GM21390 (cell line): ENCODE data around the gene ZNF433.
A peak's percentile ranks its signal among the peaks of the same experiment; 100 is the strongest.
"Not testable (repeated sequence)": the region's sequence is repeated elsewhere in the genome, so short reads cannot be mapped to it uniquely, and the experiment has no call there.

Experiments used
- ATAC-seq: cut with Tn5 transposase; IDR thresholded peaks from one replicate; pipeline ENCODE4 v1.9.1; 2021; ENCODE audit not compliant: unreplicated experiment

ZNF433 gene

DNA sequence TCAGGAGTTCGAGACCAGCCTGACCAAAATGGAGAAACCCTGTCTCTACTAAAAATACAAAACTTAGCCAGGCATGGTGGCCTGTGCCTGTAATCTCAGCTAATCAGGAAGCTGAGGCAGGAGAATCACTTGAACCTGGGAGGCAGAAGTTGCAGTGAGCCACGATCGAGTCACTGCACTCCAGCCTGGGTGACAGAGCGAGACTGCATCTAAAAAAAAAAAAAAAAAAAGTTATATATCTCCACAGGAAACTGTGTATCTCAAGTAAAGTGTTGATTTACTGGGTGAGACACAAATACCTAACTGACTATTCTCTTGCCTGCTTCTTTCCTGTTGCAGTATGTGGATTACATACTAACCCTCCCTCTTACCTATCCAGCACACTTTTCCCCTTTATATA lies 43.6 kb downstream of the ZNF433 start:
- not testable (repeated sequence) for ATAC-seq

- no peak for ATAC-seq
These were observed 46.4 kb downstream of the ZNF433 start for GRCh38 chr19:11989112-11989456.

GRCh38 chr19:11987405-11988281 lies 47.8 kb downstream of the ZNF433 start:
- peak; percentile 76 for ATAC-seq

- ATAC-seq: no peak
These were observed 48.7 kb downstream of the ZNF433 start for GRCh38 chr19:11986754-11987153.

- ATAC-seq: no peak
These were observed 50.5 kb downstream of the ZNF433 start for GRCh38 chr19:11984986-11985385.

GRCh38 chr19:11982526-11982925 lies 53.0 kb downstream of the ZNF433 start:
- ATAC-seq: no peak

- ATAC-seq: no peak
These were observed 56.0 kb downstream of the ZNF433 start for GRCh38 chr19:11979527-11979926.

DNA sequence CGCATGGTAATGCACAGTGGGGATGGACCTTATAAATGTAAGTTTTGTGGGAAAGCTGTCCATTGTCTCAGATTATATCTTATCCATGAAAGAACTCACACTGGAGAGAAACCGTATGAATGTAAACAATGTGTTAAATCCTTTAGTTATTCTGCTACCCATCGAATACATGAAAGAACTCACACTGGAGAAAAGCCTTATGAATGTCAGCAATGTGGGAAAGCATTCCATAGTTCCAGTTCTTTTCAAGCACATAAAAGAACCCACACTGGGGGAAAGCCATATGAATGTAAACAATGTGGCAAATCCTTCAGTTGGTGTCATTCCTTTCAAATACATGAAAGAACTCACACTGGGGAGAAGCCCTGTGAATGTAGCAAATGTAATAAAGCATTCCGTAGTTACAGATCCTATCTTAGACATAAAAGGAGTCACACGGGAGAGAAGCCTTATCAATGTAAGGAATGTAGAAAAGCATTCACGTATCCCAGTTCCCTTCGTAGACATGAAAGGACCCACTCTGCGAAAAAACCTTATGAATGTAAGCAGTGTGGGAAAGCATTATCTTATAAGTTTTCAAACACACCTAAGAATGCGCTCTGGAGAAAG lies 56.9 kb downstream of the ZNF433 start:
- ATAC-seq: no peak

GRCh38 chr19:11973019-11973810 lies 62.3 kb downstream of the ZNF433 start:
- no peak for ATAC-seq

- no peak for ATAC-seq
These were observed 64.4 kb downstream of the ZNF433 start for GRCh38 chr19:11971041-11971440.

GRCh38 chr19:11970174-11970573 lies 65.3 kb downstream of the ZNF433 start:
- ATAC-seq: no peak

DNA sequence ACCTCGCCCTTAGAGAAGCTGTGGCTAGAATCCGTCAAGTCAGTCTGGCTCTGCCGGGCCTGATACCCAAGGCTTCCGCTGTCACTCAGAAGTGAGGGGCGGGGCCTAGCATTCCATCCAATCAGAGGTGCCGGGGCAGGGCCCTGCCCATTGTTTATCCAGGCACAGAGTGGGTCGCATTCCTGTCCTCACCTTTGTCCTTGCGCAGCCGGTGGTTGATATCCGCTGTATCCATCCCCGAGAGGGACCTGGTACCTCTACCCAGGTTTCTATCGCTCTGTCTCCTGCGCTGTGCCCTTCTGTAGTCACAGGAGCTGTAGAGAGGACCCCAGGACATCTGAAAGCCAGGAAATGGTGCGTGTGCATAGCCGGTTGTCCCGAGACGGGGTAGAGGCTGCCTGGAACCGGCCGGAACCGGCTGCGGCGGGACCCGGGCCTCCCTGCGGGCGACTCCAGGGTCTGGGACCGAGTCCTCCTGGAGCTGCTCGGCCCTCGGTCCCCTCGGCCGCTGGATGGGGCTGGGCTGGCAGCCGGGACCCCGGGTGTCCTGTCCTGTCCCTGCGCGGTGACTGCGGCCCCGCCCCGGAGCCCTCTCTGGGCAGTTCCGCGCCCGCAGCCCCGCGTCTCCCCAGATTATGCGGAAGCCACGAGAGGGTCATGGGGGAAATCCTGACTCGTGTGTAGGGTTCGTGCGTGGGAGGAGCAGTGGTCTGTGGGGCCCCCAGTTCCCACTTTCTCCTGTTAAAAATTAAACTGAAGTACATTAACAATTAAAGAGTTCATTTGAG lies 70.4 kb downstream of the ZNF433 start, which contains the start of gene ZNF763:
ZNF763 (plus strand) TSS at position 183 of the 788 bp plus-strand sequence; CDS start at position 352, 169 bp downstream.
- peak; percentile 94 for ATAC-seq
